ENCODE data around the gene HIPK3.

GRCh38 chr11:33390944-33391892, 134.0 kb downstream of the HIPK3 start:
- TF ChIP-seq CTCF (tag by site-specific recombination; IDR thresholded peaks at IDR 0.05) (no peak), ZNF354C (tag by site-specific recombination; IDR thresholded peaks at IDR 0.05; ENCODE audit: borderline replicate concordance, low read depth) (no peak), ZNF133 (tag by site-specific recombination; IDR thresholded peaks at IDR 0.05) (no peak), KLF1 (tag by site-specific recombination; IDR thresholded peaks at IDR 0.05) (no peak), SP7 (tag by site-specific recombination; IDR thresholded peaks at IDR 0.05) (no peak), YY1 (tag by site-specific recombination; IDR thresholded peaks at IDR 0.05) (no peak), ZNF280D (tag by site-specific recombination; IDR thresholded peaks at IDR 0.05) (no peak), ATF2 (tag by site-specific recombination; IDR thresholded peaks at IDR 0.05; ENCODE audit: low read depth) (no peak), ZNF76 (tag by site-specific recombination; IDR thresholded peaks at IDR 0.05; ENCODE audit: borderline replicate concordance, low read depth) (no peak), ZBTB21 (tag by site-specific recombination; IDR thresholded peaks at IDR 0.05) (no peak)
